ENCODE measurements around the gene MAP3K9. TPM values are rescaled to one million over a fixed set of nuclear protein-coding genes. Genes with fewer than 3 reads are reported as not detected.

Gene MAP3K9
- total and polyA plus RNA-seq, 9 of the 15 experiments (the other 6 are each of a cell fraction or from before 2014, with no cell fraction given): 0.03 to 0.60 (median 0.36) TPM

GRCh38 chr14:70716958-70717357 is 92.4 kb downstream of the MAP3K9 start (continued):
- TF ChIP-seq ATF3 (IDR thresholded peaks at IDR 0.05): no peak
- no peak for TF ChIP-seq ATF3 (CRISPR knock-in tag; conservative IDR thresholded peaks at IDR 0.05)
- no peak for TF ChIP-seq GMEB1 (CRISPR knock-in tag; IDR thresholded peaks at IDR 0.05)
- no peak for TF ChIP-seq GTF2A2 (tag; IDR thresholded peaks at IDR 0.05)
- peak in 1 of 2 experiments; percentile 41; a peak in 1 of 4 replicates for TF ChIP-seq TRIM24 (IDR thresholded peaks at IDR 0.05)
- no peak for TF ChIP-seq ZKSCAN8 (CRISPR knock-in tag; IDR thresholded peaks at IDR 0.05)
- TF ChIP-seq XRCC5 (IDR thresholded peaks at IDR 0.05; ENCODE audit: low read depth, low read length): no peak
- no peak for TF ChIP-seq DMBX1 (CRISPR knock-in tag; IDR thresholded peaks at IDR 0.05; ENCODE audit: borderline replicate concordance)
- no peak for TF ChIP-seq ZNF764 (CRISPR knock-in tag; IDR thresholded peaks at IDR 0.05; ENCODE audit: low read depth)
- TF ChIP-seq ZBTB12 (CRISPR knock-in tag; IDR thresholded peaks at IDR 0.05): no peak
- TF ChIP-seq PREB (CRISPR knock-in tag; IDR thresholded peaks at IDR 0.05): no peak
- TF ChIP-seq ZNF695 (CRISPR knock-in tag; IDR thresholded peaks at IDR 0.05): no peak
- TF ChIP-seq ZFP1 (CRISPR knock-in tag; IDR thresholded peaks at IDR 0.05): no peak
- no peak for TF ChIP-seq PHB (CRISPR knock-in tag; IDR thresholded peaks at IDR 0.05)
- TF ChIP-seq FOXA3 (CRISPR knock-in tag; conservative IDR thresholded peaks at IDR 0.05 in 1 of 2, IDR thresholded peaks at IDR 0.05 in 1 of 2): no peak
- no peak for TF ChIP-seq ZNF717 (CRISPR knock-in tag; IDR thresholded peaks at IDR 0.05)
- TF ChIP-seq ZNF436 (CRISPR knock-in tag; IDR thresholded peaks at IDR 0.05): no peak
- TF ChIP-seq HES1 (IDR thresholded peaks at IDR 0.05; ENCODE audit: low read depth): no peak
- TF ChIP-seq MNT (conservative IDR thresholded peaks at IDR 0.05): no peak
